ENCODE measurements around the gene VWC2L. TPM values are rescaled to one million over a fixed set of nuclear protein-coding genes. Genes with fewer than 3 reads are reported as not detected.

The VWC2L gene
- total RNA-seq, 1 experiment from 2014 or later = not detected

DNA sequence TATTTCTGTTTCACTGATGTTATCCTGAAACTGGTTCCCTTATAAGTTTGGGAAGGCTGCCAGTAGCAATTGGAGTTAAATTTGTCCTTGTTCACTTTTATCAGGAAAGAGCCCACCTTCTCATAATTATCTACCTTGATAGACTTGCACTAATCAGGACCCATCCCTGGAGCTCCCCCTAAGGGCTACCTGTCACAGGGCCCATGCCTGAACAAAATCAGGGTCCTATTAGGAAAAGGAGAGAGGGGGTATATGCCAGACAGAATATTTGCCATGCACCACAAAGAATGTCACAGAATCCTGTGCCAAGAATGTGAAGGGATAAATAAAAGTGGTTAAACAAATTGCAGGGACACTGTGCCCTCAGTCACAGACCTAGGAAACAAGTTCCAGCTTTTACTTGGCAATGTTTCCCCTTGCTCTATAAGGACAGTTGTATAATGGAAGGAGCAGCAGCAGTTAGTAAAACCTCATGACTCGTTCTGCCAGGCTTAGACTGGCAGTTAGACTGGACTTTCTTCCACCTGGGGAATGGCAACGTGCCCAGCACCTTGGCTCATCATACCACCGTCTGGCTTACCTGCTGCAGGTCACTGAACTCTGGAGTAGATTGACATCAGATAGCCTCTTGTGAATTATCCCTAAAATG lies 32.3 kb upstream of the VWC2L start:
- H3K36me3 Mint-ChIP-seq (ENCODE audit: insufficient read depth, unreplicated experiment) = no peaks in the 10 kb centered on the region
- Histone ChIP-seq H3K4me1 (no peaks in the 10 kb centered on the region), H3K4me3 (ENCODE audit: low read depth, low read length) (no peak overlapping the region), H3K36me3 (ENCODE audit: control insufficient read depth, insufficient read depth, low read length) (no peaks in the 10 kb centered on the region), H3K27me3 (replicated peaks; ENCODE audit: control insufficient read depth, insufficient read depth, low read length) (no peaks in the 10 kb centered on the region), H3K9me3 (no peaks in the 10 kb centered on the region)
- TF ChIP-seq CTCF (IDR thresholded peaks at IDR 0.05; ENCODE audit: insufficient read depth in 1 of 2, low read depth in 1 of 2, low read length in 1 of 2, severe bottlenecking in 1 of 2, unreplicated experiment in 1 of 2) = no peak
- no peak for DNase-seq
- H3K27me3 Mint-ChIP-seq (ENCODE audit: insufficient read depth, unreplicated experiment) = no peaks in the 10 kb centered on the region
- no peak overlapping the region for H3K4me3 Mint-ChIP-seq (ENCODE audit: unreplicated experiment)
- peaks cover 8% of the 10 kb centered on the region for H3K4me1 Mint-ChIP-seq (ENCODE audit: low read depth, unreplicated experiment)
- intact Hi-C loops (cut with micrococcal nuclease; ENCODE audit: unreplicated experiment) = no loop called here
- CTCF ChIA-PET = no interaction called here
- H3K27ac Mint-ChIP-seq (ENCODE audit: unreplicated experiment) = no peak overlapping the region
- H3K9me3 Mint-ChIP-seq (ENCODE audit: unreplicated experiment) = peaks cover 10% of the 10 kb centered on the region
- no TSS peak for BruUV-seq (replicated peaks)
- POLR2A ChIA-PET = interaction anchor here (0.6 kb wide), 1 partner anchor 447 kb away, joined by 3 read pairs; no protein-coding TSS in a partner anchor

- Mint-ChIP-seq H3K36me3 (ENCODE audit: insufficient read depth, unreplicated experiment) (no peaks in the 10 kb centered on the region), H3K9me3 (ENCODE audit: unreplicated experiment) (peaks cover 10% of the 10 kb centered on the region), H3K4me1 (ENCODE audit: low read depth, unreplicated experiment) (peaks cover 8% of the 10 kb centered on the region), H3K4me3 (ENCODE audit: unreplicated experiment) (no peak overlapping the region), H3K27ac (ENCODE audit: unreplicated experiment) (no peak overlapping the region), H3K27me3 (ENCODE audit: insufficient read depth, unreplicated experiment) (no peaks in the 10 kb centered on the region)
- Histone ChIP-seq H3K4me1 (no peaks in the 10 kb centered on the region), H3K27me3 (replicated peaks; ENCODE audit: control insufficient read depth, insufficient read depth, low read length) (no peaks in the 10 kb centered on the region), H3K9me3 (no peaks in the 10 kb centered on the region), H3K36me3 (ENCODE audit: control insufficient read depth, insufficient read depth, low read length) (no peaks in the 10 kb centered on the region), H3K4me3 (ENCODE audit: low read depth, low read length) (no peak overlapping the region)
- TF ChIP-seq CTCF (IDR thresholded peaks at IDR 0.05; ENCODE audit: insufficient read depth in 1 of 2, low read depth in 1 of 2, low read length in 1 of 2, severe bottlenecking in 1 of 2, unreplicated experiment in 1 of 2) = no peak
- no peak for DNase-seq
- no TSS peak for BruUV-seq (replicated peaks)
- POLR2A ChIA-PET = interaction anchor here (0.6 kb wide), 1 partner anchor 447 kb away, joined by 3 read pairs; no protein-coding TSS in a partner anchor
- intact Hi-C loops (cut with micrococcal nuclease; ENCODE audit: unreplicated experiment) = no loop called here
- CTCF ChIA-PET = no interaction called here
Measured at GRCh38 chr2:214379227-214379626, 31.6 kb upstream of the VWC2L start.

- TF ChIP-seq CTCF (IDR thresholded peaks at IDR 0.05; ENCODE audit: insufficient read depth in 1 of 2, low read depth in 1 of 2, low read length in 1 of 2, severe bottlenecking in 1 of 2, unreplicated experiment in 1 of 2) = no peak
- intact Hi-C loops (cut with micrococcal nuclease; ENCODE audit: unreplicated experiment) = no loop called here
- no TSS peak for BruUV-seq (replicated peaks)
- Mint-ChIP-seq H3K36me3 (ENCODE audit: insufficient read depth, unreplicated experiment) (no peaks in the 10 kb centered on the region), H3K4me3 (ENCODE audit: unreplicated experiment) (no peak overlapping the region), H3K27ac (ENCODE audit: unreplicated experiment) (no peak overlapping the region), H3K4me1 (ENCODE audit: low read depth, unreplicated experiment) (peaks cover 8% of the 10 kb centered on the region), H3K9me3 (ENCODE audit: unreplicated experiment) (peaks cover 10% of the 10 kb centered on the region), H3K27me3 (ENCODE audit: insufficient read depth, unreplicated experiment) (no peaks in the 10 kb centered on the region)
- Histone ChIP-seq H3K9me3 (no peaks in the 10 kb centered on the region), H3K36me3 (ENCODE audit: control insufficient read depth, insufficient read depth, low read length) (no peaks in the 10 kb centered on the region), H3K4me3 (ENCODE audit: low read depth, low read length) (no peak overlapping the region), H3K4me1 (no peaks in the 10 kb centered on the region), H3K27me3 (replicated peaks; ENCODE audit: control insufficient read depth, insufficient read depth, low read length) (no peaks in the 10 kb centered on the region)
- CTCF ChIA-PET = no interaction called here
- POLR2A ChIA-PET = no interaction called here
- DNase-seq = no peak
Measured at GRCh38 chr2:214380681-214381080, 30.2 kb upstream of the VWC2L start.
